Measurements from ENCODE around the gene DHX34. TPM values are rescaled to one million over a fixed set of nuclear protein-coding genes. Genes with fewer than 3 reads are reported as not detected.

Gene DHX34
- total and polyA plus RNA-seq, 2 donors from 2014 or later = 7.2 to 13.6 TPM

DNA sequence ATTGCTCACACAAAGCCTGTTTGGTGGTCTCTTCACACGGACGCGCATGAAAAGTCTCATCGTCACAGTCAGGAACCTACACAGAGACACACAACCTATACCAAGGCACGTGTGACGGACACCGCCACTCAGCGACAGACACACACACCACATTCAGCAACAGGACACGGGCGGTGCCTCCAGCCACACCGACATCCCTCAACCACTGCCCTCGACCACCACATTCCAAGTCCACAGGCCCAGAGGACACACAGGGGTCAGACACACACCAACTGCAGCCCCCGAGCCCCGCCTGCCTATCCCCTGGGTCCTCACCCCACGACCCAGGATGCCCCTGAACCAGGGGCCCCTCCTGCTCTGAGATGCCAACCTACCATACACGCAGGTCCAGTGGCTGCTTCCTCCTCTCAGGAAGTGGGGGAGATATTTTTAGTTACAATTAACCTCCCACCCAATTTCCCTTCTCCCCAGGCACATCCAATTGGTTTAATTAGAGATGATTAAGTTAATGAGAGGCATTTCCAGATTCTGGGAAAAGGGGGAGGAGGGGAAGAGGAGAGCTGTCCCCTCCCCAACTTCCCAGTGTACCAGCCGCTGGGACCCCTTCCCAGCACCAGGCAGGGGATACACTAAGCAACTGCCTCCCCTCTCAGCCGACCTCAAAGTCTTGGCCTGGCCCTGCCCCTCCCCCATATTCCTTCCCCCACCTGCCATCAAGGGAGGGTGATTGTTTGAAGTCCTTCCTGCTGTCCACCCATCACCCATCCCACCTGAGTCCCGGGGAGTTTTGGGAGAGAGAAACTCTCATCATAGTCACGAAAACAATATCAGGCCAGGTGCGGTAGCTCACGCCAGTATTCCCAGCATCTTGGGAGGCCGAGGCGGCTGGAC, 49.8 kb downstream of the DHX34 start:
- no peaks in the 10 kb centered on the region for H3K4me1 ChIP-seq (ENCODE audit: control insufficient read depth in 2 of 3, insufficient read depth in 2 of 3, low read depth in 1 of 3, low read length in 3 of 3)
- intact Hi-C loops (cut with DNase I) = no loop called here
- no peak overlapping the region for H3K27ac ChIP-seq (ENCODE audit: low read depth in 2 of 2, low read length in 2 of 2)
- peak in 2 of 5 donors; percentile 24 to 43 for DNase-seq
- H3K9me3 ChIP-seq (ENCODE audit: control insufficient read depth in 2 of 3, insufficient read depth in 1 of 3, low read length in 3 of 3) = no peaks in the 10 kb centered on the region
- H3K27me3 ChIP-seq (ENCODE audit: control insufficient read depth, insufficient read depth, low read length) = no peaks in the 10 kb centered on the region
- TF ChIP-seq, protein P1, sequence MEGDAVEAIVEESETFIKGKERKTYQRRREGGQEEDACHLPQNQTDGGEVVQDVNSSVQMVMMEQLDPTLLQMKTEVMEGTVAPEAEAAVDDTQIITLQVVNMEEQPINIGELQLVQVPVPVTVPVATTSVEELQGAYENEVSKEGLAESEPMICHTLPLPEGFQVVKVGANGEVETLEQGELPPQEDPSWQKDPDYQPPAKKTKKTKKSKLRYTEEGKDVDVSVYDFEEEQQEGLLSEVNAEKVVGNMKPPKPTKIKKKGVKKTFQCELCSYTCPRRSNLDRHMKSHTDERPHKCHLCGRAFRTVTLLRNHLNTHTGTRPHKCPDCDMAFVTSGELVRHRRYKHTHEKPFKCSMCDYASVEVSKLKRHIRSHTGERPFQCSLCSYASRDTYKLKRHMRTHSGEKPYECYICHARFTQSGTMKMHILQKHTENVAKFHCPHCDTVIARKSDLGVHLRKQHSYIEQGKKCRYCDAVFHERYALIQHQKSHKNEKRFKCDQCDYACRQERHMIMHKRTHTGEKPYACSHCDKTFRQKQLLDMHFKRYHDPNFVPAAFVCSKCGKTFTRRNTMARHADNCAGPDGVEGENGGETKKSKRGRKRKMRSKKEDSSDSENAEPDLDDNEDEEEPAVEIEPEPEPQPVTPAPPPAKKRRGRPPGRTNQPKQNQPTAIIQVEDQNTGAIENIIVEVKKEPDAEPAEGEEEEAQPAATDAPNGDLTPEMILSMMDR (IDR thresholded peaks at IDR 0.05; ENCODE audit: borderline replicate concordance, extremely low read depth, insufficient read depth) = no peak
- FAIRE-seq = no peak
- no peak overlapping the region for H3K9ac ChIP-seq (ENCODE audit: low read length in 3 of 3)
- H3K36me3 ChIP-seq (ENCODE audit: control insufficient read depth in 2 of 3, insufficient read depth in 3 of 3, low read length in 3 of 3) = no peaks in the 10 kb centered on the region
- no peak overlapping the region for H3K4me3 ChIP-seq (ENCODE audit: low read length in 3 of 3)

DNA sequence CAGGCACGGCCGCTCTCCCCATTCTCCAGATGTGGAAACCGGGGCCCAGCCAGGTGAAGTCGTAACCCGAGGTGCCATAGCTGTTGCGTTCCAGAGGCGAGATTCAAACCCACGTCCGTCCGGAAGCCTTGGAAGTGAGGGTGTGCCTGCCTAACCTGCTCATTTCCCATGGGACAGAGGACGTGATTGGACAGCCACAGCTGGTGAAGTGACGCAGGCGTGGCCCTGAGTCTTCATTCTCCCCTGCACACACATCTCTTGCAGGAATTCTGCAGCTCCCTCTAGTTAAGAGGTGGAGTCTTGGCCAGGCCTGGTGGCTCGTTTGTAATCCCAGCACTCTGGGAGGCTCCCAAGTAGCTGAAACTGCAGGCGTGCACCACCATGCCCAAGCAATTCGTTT, 53.4 kb downstream of the DHX34 start:
- TF ChIP-seq, protein P1 (IDR thresholded peaks at IDR 0.05; ENCODE audit: borderline replicate concordance, extremely low read depth, insufficient read depth) = no peak
- DNase-seq = no peak
- intact Hi-C loops (cut with DNase I) = no loop called here

DNA sequence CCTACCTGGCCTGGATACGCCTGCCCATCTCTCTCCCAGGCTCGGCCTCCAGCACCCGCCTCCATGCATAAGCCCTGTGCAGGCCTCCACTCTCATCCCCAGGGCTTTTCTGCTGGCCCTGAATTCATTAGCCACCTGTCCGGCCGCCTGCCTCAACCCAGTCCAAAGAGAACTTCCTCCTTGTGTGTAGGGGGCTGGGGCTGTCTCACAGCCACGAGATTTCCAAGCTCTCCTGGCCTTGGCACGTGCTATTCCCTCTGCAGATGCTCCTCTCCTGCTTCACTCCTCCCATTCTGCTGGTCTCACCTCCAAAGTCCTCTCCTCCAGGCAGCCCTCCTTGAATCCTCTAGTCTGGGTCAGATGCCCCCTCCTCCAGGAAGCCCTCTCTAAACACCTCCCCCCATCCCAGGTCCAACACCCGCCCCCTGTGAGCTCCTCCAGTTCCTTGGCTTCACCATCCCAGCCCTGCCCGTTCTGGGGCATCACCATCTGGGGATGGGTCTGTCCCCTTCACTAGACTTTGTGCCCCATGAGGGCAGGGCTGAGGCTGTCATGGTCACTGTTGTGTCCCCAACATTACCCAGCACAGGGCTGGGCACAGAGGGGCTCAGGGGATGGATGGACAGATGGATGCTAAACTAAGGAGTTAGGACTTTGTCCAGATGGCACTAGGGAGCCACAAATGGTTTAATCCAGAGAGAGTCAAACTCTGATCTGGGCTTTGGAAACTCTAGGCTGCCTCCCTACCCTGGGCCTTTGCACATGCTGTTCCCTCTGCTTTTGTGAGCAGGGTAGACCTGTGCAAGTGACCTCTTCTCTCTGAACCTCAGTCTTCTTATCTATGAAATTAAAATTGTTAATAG, 55.5 kb downstream of the DHX34 start:
- H3K4me1 ChIP-seq (ENCODE audit: control insufficient read depth in 2 of 3, insufficient read depth in 2 of 3, low read depth in 1 of 3, low read length in 3 of 3) = no peaks in the 10 kb centered on the region
- TF ChIP-seq, protein P1 (IDR thresholded peaks at IDR 0.05; ENCODE audit: borderline replicate concordance, extremely low read depth, insufficient read depth) = no peak
- no peak for DNase-seq
- no peaks in the 10 kb centered on the region for H3K9me3 ChIP-seq (ENCODE audit: control insufficient read depth in 2 of 3, insufficient read depth in 1 of 3, low read length in 3 of 3)
- intact Hi-C loops (cut with DNase I) = no loop called here
- no peak overlapping the region for H3K9ac ChIP-seq (ENCODE audit: low read length in 3 of 3)
- no peaks in the 10 kb centered on the region for H3K27me3 ChIP-seq (ENCODE audit: control insufficient read depth, insufficient read depth, low read length)
- no peak for FAIRE-seq
- no peak overlapping the region for H3K4me3 ChIP-seq (ENCODE audit: low read length in 3 of 3)
- no peak overlapping the region for H3K27ac ChIP-seq (ENCODE audit: low read depth in 2 of 2, low read length in 2 of 2)
- no peaks in the 10 kb centered on the region for H3K36me3 ChIP-seq (ENCODE audit: control insufficient read depth in 2 of 3, insufficient read depth in 3 of 3, low read length in 3 of 3)

More for the DNA sequence above, 53.4 kb downstream of the DHX34 start:
- Histone ChIP-seq H3K27ac (ENCODE audit: low read depth in 2 of 2, low read length in 2 of 2) (no peak overlapping the region), H3K27me3 (ENCODE audit: control insufficient read depth, insufficient read depth, low read length) (no peaks in the 10 kb centered on the region), H3K36me3 (ENCODE audit: control insufficient read depth in 2 of 3, insufficient read depth in 3 of 3, low read length in 3 of 3) (no peaks in the 10 kb centered on the region), H3K4me1 (ENCODE audit: control insufficient read depth in 2 of 3, insufficient read depth in 2 of 3, low read depth in 1 of 3, low read length in 3 of 3) (no peaks in the 10 kb centered on the region), H3K9me3 (ENCODE audit: control insufficient read depth in 2 of 3, insufficient read depth in 1 of 3, low read length in 3 of 3) (no peaks in the 10 kb centered on the region), H3K9ac (ENCODE audit: low read length in 3 of 3) (no peak overlapping the region), H3K4me3 (ENCODE audit: low read length in 3 of 3) (no peak overlapping the region)
- FAIRE-seq = no peak
